ENCODE results near the gene AQP9. TPM values are rescaled to one million over a fixed set of nuclear protein-coding genes. Genes with fewer than 3 reads are reported as not detected.

Gene AQP9
- total RNA-seq, 1 experiment from 2014 or later, result not detected

- no peak for DNase-seq (ENCODE audit: low read depth, low spot score)
- ATAC-seq, result no peak
- no peaks in the 10 kb centered on the region for H3K4me1 ChIP-seq (ENCODE audit: control insufficient read depth, insufficient read depth, low read length)
- H3K9me3 ChIP-seq (ENCODE audit: control insufficient read depth, insufficient read depth, low read depth, low read length), result no peaks in the 10 kb centered on the region
- ChIA-PET CTCF (no interaction called here), POLR2A (no interaction called here)
- no peaks in the 10 kb centered on the region for H3K36me3 ChIP-seq (ENCODE audit: control insufficient read depth, insufficient read depth, low read length)
- intact Hi-C loops (cut with micrococcal nuclease; ENCODE audit: unreplicated experiment), result no loop called here
- no TSS peak for BruUV-seq (replicated peaks)
- H3K27me3 ChIP-seq (ENCODE audit: control insufficient read depth, insufficient read depth, low read length), result 0 out of 2 replicates have a peak, but pooled peaks cover 2% of the 10 kb centered on the region
- no peak overlapping the region for H3K4me3 ChIP-seq (ENCODE audit: low read depth in 2 of 2, low read length in 2 of 2)
- H3K27ac ChIP-seq (ENCODE audit: low read length), result no peak overlapping the region
- in situ Hi-C loops (cut with HindIII; ENCODE audit: low pct_unique_long_range_greater_than_20kb, low sequenced_read_pairs), result no loop called here
- TF ChIP-seq POLR2AphosphoS5 (IDR thresholded peaks at IDR 0.05; ENCODE audit: low read depth, low read length) (no peak), SIN3A (IDR thresholded peaks at IDR 0.05; ENCODE audit: borderline replicate concordance, insufficient read depth, low read depth, low read length) (no peak), REST (IDR thresholded peaks at IDR 0.05; ENCODE audit: insufficient read depth in 1 of 2, low read depth in 2 of 2, low read length in 1 of 2) (no peak), TCF7L2 (IDR thresholded peaks at IDR 0.05; ENCODE audit: low read depth, low read length) (no peak)
- TF ChIP-seq, protein P1, sequence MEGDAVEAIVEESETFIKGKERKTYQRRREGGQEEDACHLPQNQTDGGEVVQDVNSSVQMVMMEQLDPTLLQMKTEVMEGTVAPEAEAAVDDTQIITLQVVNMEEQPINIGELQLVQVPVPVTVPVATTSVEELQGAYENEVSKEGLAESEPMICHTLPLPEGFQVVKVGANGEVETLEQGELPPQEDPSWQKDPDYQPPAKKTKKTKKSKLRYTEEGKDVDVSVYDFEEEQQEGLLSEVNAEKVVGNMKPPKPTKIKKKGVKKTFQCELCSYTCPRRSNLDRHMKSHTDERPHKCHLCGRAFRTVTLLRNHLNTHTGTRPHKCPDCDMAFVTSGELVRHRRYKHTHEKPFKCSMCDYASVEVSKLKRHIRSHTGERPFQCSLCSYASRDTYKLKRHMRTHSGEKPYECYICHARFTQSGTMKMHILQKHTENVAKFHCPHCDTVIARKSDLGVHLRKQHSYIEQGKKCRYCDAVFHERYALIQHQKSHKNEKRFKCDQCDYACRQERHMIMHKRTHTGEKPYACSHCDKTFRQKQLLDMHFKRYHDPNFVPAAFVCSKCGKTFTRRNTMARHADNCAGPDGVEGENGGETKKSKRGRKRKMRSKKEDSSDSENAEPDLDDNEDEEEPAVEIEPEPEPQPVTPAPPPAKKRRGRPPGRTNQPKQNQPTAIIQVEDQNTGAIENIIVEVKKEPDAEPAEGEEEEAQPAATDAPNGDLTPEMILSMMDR (IDR thresholded peaks at IDR 0.05), result no peak
Observed at GRCh38 chr15:58118272-58118671, 19.9 kb upstream of the AQP9 start.

DNA sequence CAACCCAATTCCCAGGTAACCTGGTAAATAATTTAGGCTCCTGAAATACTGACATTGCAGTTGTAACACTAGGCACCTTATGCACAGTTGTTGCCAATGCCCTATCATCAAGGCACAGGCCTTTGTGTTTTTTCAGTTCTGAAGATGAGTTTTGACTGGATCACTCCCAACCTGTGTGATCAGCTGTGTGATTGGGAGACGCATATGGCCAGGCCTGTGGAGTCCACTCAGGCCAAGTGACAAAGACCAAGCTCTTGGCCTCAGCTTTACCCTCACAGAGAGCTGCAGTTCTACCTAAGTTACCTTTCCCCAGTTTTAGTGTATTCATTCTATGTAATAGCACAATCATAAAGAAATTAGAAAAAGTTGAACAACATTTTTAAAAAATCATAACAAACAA, 19.2 kb upstream of the AQP9 start:
- in situ Hi-C loops (cut with HindIII; ENCODE audit: low pct_unique_long_range_greater_than_20kb, low sequenced_read_pairs) (no loop called here), intact Hi-C loops (cut with micrococcal nuclease; ENCODE audit: unreplicated experiment) (no loop called here)
- ChIA-PET POLR2A (interaction anchor here (0.7 kb wide), 1 partner anchor 969 kb away, joined by 3 read pairs; no protein-coding TSS in a partner anchor), CTCF (no interaction called here)
- H3K27ac ChIP-seq (ENCODE audit: low read length), result no peak overlapping the region
- no peak overlapping the region for H3K4me3 ChIP-seq (ENCODE audit: low read depth in 2 of 2, low read length in 2 of 2)
- DNase-seq (ENCODE audit: low read depth, low spot score), result no peak
- no peaks in the 10 kb centered on the region for H3K4me1 ChIP-seq (ENCODE audit: control insufficient read depth, insufficient read depth, low read length)
- TF ChIP-seq REST (IDR thresholded peaks at IDR 0.05; ENCODE audit: insufficient read depth in 1 of 2, low read depth in 2 of 2, low read length in 1 of 2) (no peak), TCF7L2 (IDR thresholded peaks at IDR 0.05; ENCODE audit: low read depth, low read length) (no peak)
- TF ChIP-seq, protein P1 (IDR thresholded peaks at IDR 0.05), result no peak
- no TSS peak for BruUV-seq (replicated peaks)
- no peaks in the 10 kb centered on the region for H3K9me3 ChIP-seq (ENCODE audit: control insufficient read depth, insufficient read depth, low read depth, low read length)
- no peak for ATAC-seq
- H3K27me3 ChIP-seq (ENCODE audit: control insufficient read depth, insufficient read depth, low read length), result 0 out of 2 replicates have a peak, but pooled peaks cover 2% of the 10 kb centered on the region
- no peaks in the 10 kb centered on the region for H3K36me3 ChIP-seq (ENCODE audit: control insufficient read depth, insufficient read depth, low read length)

Measured in Panc1 (cell line).